GM18511 (cell line): ENCODE data around the gene PEDS1.
"Not testable (repeated sequence)": the region's sequence is repeated elsewhere in the genome, so short reads cannot be mapped to it uniquely, and the experiment has no call there.

Source experiments
- ATAC-seq: cut with Tn5 transposase; IDR thresholded peaks from one replicate; pipeline ENCODE4 v1.9.1; 2021; ENCODE audit warnings: mild to moderate bottlenecking, moderate library complexity; ENCODE audit not compliant: unreplicated experiment

The PEDS1 gene

GRCh38 chr20:50190251-50191064 is 36.9 kb upstream of the PEDS1 start, which contains the start of gene CEBPB:
TSS of gene CEBPB (plus strand) at chr20:50190830. CDS start at chr20:50191034, 204 bp downstream.
- ATAC-seq, result peak; percentile 44

- ATAC-seq, result no peak
Observed at GRCh38 chr20:50189681-50190250, 36.2 kb upstream of the PEDS1 start.

GRCh38 chr20:50188879-50189680 is 35.6 kb upstream of the PEDS1 start:
- no peak for ATAC-seq

GRCh38 chr20:50188287-50188688 is 34.8 kb upstream of the PEDS1 start:
- no peak for ATAC-seq

- no peak for ATAC-seq
Observed at GRCh38 chr20:50187403-50188051, 34.0 kb upstream of the PEDS1 start.

- ATAC-seq, result no peak
Observed at GRCh38 chr20:50186987-50187402, 33.5 kb upstream of the PEDS1 start.

GRCh38 chr20:50186151-50186885 is 32.8 kb upstream of the PEDS1 start:
- ATAC-seq, result no peak

- no peak for ATAC-seq
Observed at GRCh38 chr20:50185426-50185825, 31.9 kb upstream of the PEDS1 start.

- ATAC-seq, result no peak
Observed at GRCh38 chr20:50182346-50182745, 28.8 kb upstream of the PEDS1 start.

- ATAC-seq, result no peak
Observed at GRCh38 chr20:50181344-50181743, 27.8 kb upstream of the PEDS1 start.

GRCh38 chr20:50178672-50179071 is 25.1 kb upstream of the PEDS1 start:
- not testable (repeated sequence) for ATAC-seq

- ATAC-seq, result no peak
Observed at GRCh38 chr20:50175938-50176933, 22.7 kb upstream of the PEDS1 start.

GRCh38 chr20:50174456-50174855 is 20.9 kb upstream of the PEDS1 start:
- ATAC-seq, result no peak

- ATAC-seq, result no peak
Observed at GRCh38 chr20:50172347-50173013, 19.0 kb upstream of the PEDS1 start.

- ATAC-seq, result no peak
Observed at GRCh38 chr20:50170549-50171220, 17.2 kb upstream of the PEDS1 start.

GRCh38 chr20:50169329-50169823 is 15.9 kb upstream of the PEDS1 start:
- no peak for ATAC-seq

GRCh38 chr20:50165684-50166554 is 12.4 kb upstream of the PEDS1 start:
- peak; percentile 97 for ATAC-seq
